HG03139 (cell line): ENCODE data around the gene TTC17.

ENCODE experiments used
- ATAC-seq: cut with Tn5 transposase; IDR thresholded peaks from one replicate; pipeline ENCODE4 v1.9.1; 2021; ENCODE audit not compliant: unreplicated experiment

TTC17 gene

DNA sequence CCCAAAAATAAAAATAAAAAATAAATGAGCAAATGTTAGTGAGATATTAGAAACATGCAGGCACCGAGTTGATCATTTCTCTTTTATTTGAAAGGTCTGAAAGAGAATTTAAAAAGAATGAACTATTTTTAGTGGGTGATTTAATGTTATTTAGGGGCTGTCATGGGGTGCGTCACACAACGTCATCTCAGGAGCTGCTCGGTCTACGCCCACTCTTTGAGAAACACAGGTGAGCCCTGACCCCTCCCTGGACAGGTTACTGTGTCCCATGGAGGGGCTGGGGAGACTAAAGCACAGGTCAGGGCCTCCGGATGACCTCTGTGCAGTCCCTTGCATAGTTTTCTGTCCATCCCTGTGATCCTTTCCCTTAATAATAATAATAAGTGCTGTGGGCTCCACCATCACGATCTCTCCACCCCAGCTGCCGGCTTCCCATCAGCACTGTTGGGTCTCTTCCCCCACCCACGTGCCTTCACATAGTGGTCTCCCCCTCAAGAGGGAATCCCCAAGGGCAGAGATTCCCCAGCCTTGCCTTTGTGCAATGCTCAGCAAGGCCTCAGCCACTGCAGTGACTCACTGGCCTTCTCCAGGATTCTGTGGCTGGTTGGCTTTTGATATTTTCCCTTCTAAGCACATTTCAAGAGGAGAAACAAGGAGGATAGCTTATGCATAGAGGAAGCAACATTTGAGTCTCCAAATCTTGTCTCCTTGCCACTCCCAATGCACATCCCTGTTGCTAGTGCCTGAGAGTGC is 159.9 kb downstream of the TTC17 start:
- ATAC-seq: no peak

DNA sequence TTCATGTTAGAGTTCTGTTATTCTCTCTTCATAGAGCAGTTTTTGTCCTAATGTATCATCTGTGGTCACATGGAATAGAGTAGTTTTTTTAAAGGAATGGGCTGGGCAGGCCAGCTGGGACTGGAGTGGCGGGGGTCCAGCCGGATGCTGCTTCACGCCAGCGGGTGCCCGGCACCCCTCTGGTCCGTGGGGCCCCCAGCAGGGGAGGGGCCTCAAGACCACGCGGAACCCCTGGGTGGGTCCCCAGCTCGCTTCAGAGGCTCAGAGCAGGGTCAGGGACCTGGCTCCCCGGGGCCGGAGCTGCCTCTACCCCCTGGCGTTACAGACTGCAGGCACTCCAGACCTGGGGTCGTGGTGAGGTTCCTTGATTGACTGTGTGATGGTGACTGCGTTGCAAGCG is 162.8 kb downstream of the TTC17 start:
- ATAC-seq: no peak

DNA sequence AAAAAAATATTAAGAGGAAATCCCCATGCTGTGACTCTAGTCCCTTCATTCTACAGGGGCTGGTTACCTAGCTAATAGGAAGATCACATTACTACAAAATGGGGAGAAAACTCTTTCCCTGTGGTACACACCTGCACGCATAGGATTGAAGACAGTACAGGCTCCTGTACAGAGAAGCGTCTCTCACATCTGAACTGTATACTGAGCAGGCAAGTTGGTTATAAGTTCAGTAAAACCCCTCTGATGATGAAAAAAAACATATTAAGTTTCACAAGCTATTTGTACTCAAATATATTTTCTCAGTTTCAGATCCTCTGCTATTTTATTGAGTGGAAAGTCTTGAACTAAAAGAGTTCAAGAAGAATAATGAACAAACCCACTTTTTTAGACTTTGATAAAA is 164.9 kb downstream of the TTC17 start:
- no peak for ATAC-seq

- no peak for ATAC-seq
These were observed 173.3 kb downstream of the TTC17 start for GRCh38 chr11:43532041-43532440.

- ATAC-seq: no peak
These were observed 179.3 kb downstream of the TTC17 start for GRCh38 chr11:43537833-43538615.

DNA sequence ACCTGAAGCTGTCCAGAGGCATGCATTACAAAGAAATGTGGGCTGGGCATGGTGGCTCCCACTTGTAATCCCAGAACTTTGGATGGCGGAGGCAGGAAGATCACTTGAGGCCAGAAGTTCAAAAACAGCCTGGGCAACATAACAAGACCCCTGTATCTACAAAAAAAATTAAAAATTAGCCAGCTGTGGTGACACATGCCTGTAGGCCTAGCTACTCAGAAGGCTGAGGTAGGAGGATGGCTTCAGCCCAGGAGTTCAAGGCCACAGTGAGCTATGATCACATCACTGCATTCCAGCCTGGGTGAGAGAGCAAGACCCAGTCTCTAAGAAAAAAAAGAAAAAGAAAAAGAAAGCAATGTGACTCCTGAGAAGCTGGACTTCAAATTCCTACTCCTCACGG is 183.3 kb downstream of the TTC17 start:
- no peak for ATAC-seq

GRCh38 chr11:43542750-43543712 is 184.3 kb downstream of the TTC17 start:
- no peak for ATAC-seq
